HG03571 (cell line): ENCODE results near the gene ATP6AP1.

Experiments
- ATAC-seq: cut with Tn5 transposase; IDR thresholded peaks from one replicate; pipeline ENCODE4 v1.9.1; 2021; ENCODE audit not compliant: unreplicated experiment

Gene ATP6AP1

GRCh38 chrX:154426916-154427770 lies 1.3 kb upstream of the ATP6AP1 start:
- ATAC-seq, result no peak

GRCh38 chrX:154429711-154430110 lies 1.2 kb downstream of the ATP6AP1 start:
- no peak for ATAC-seq

- no peak for ATAC-seq
These were observed 2.0 kb downstream of the ATP6AP1 start for GRCh38 chrX:154430479-154430878.

- ATAC-seq, result no peak
These were observed 2.4 kb downstream of the ATP6AP1 start for GRCh38 chrX:154430916-154431315.

GRCh38 chrX:154431341-154431740 lies 2.9 kb downstream of the ATP6AP1 start:
- ATAC-seq, result no peak

- no peak for ATAC-seq
These were observed 3.7 kb downstream of the ATP6AP1 start for GRCh38 chrX:154432210-154432609.

- ATAC-seq, result no peak
These were observed 5.1 kb downstream of the ATP6AP1 start for GRCh38 chrX:154433605-154434004.

- no peak for ATAC-seq
These were observed 6.1 kb downstream of the ATP6AP1 start for GRCh38 chrX:154434394-154435168.

GRCh38 chrX:154435171-154435733 lies 6.8 kb downstream of the ATP6AP1 start:
- no peak for ATAC-seq

GRCh38 chrX:154436374-154436982 lies 8.0 kb downstream of the ATP6AP1 start:
- no peak for ATAC-seq

- ATAC-seq, result no peak
These were observed 8.7 kb downstream of the ATP6AP1 start, which contains the start of gene GDI1 for GRCh38 chrX:154436983-154437752. GDI1 (plus strand) TSS chrX:154437154; CDS start chrX:154437255, 101 bp downstream.

GRCh38 chrX:154437971-154438893 lies 9.8 kb downstream of the ATP6AP1 start:
- no peak for ATAC-seq

GRCh38 chrX:154439841-154440240 lies 11.4 kb downstream of the ATP6AP1 start:
- no peak for ATAC-seq

- ATAC-seq, result no peak
These were observed 12.3 kb downstream of the ATP6AP1 start for GRCh38 chrX:154440623-154441357.

GRCh38 chrX:154441564-154441963 lies 13.1 kb downstream of the ATP6AP1 start:
- ATAC-seq, result no peak

- no peak for ATAC-seq
These were observed 13.7 kb downstream of the ATP6AP1 start for GRCh38 chrX:154441984-154442707.

GRCh38 chrX:154443479-154443910 lies 15.0 kb downstream of the ATP6AP1 start:
- ATAC-seq, result no peak
